Osteocyte (in vitro differentiated cells): Measurements from ENCODE around the gene ZNF705A. TPM values are rescaled to one million over a fixed set of nuclear protein-coding genes. Genes with fewer than 3 reads are reported as not detected.
"Not testable (repeated sequence)": the region's sequence is repeated elsewhere in the genome, so short reads cannot be mapped to it uniquely, and the experiment has no call there.

Source experiments
- DNase-seq: peaks from one replicate; pipeline ENCODE4 v3.0.0; 2021; ENCODE audit warnings: mixed read lengths; ENCODE audit not compliant: unreplicated experiment; ENCODE audit errors: extremely low spot score
- H3K27ac Mint-ChIP-seq: one replicate; pipeline ENCODE4 v1.8.0; 2021; ENCODE audit warnings: mild to moderate bottlenecking, mixed read lengths; ENCODE audit not compliant: unreplicated experiment
- H3K27me3 Mint-ChIP-seq: one replicate; pipeline ENCODE4 v1.8.0; 2021; ENCODE audit warnings: mixed read lengths; ENCODE audit not compliant: unreplicated experiment
- H3K36me3 Mint-ChIP-seq: one replicate; pipeline ENCODE4 v1.8.0; 2021; ENCODE audit warnings: mixed read lengths; ENCODE audit not compliant: unreplicated experiment
- H3K4me1 Mint-ChIP-seq: one replicate; pipeline ENCODE4 v1.8.0; 2021; ENCODE audit warnings: mixed read lengths; ENCODE audit not compliant: unreplicated experiment
- H3K4me3 Mint-ChIP-seq: one replicate; pipeline ENCODE4 v1.8.0; 2021; ENCODE audit warnings: mild to moderate bottlenecking, moderate library complexity, mixed read lengths; ENCODE audit not compliant: unreplicated experiment
- H3K9me3 Mint-ChIP-seq: one replicate; pipeline ENCODE4 v1.8.0; 2021; ENCODE audit warnings: mixed read lengths; ENCODE audit not compliant: unreplicated experiment
- long read RNA-seq: library from polyadenylated mRNA; unstranded; transcript quantifications from one replicate; pipeline ENCODE4 v2.0.0, GENCODE V29; 2021
- total RNA-seq: library from RNA; stranded (reverse); gene quantifications from 2 replicates; pipeline ENCODE4 v1.2.1, GENCODE V29; 2021
- TF ChIP-seq, protein P1 (sequence below): fragments of 200-600 bp; sonication (generic); IDR thresholded peaks from 2 replicates; pipeline ENCODE4 v1.5.0; 2021; ENCODE audit warnings: antibody characterized with exemption, mild to moderate bottlenecking, moderate library complexity

The ZNF705A gene
- total RNA-seq = not detected in 2 replicates
- long read RNA-seq = 0 reads

DNA sequence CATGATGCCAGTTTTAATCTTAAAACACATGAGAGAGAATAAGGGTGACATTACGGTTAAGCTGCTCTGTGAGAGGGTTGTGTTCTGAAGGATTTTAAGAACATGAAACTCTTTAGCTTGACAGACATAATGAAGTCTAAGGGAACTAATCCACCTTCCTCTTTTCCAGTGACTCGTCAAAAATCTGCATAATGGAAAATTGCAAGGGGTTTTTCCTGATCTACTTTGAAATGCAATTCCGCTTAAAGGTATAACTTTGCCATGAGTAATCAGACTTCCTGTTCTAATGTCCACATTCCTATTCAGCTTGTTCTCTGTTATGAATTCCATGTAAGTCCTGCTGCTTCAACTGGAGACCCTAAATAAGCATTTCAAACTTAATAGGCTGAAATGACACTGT, at the start of gene ZNF705A:
Gene ZNF705A, plus strand, starts transcription at position 171 of the 400 bp plus-strand sequence. CDS start 15,611 bp downstream, outside the sequence.
- DNase-seq = no peak
- H3K27ac Mint-ChIP-seq = peak within 1 kb of the TSS; percentile 80

DNA sequence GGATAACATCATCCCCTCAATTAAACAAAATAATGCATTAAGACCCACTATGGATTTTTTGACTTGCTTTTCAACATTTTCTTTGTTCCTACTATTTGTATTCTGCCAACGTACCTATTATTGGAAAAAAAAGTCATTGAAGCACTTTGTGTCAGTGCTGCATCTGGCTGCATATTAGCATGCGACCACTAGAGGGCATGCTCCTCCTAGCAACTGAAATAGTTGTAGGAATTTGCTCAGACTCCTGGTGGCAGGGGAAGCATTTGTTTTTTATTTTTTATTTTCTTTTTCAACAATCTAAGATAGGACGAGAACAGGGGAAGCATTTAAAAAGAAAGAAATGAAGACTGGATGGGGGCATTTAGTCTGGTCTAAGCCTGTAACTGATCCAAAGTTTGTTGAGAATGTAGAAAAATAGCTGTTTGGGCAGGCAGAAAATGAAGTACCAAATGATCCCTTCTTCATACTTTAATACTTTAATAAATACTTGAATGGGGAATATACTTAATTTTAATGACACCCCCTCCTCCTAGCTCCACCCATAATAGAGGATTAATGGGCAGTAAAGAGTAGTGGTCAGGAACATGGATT, 47.9 kb upstream of the ZNF705A start:
- H3K4me1 Mint-ChIP-seq = peaks cover 2% of the 10 kb centered on the region
- DNase-seq = peak; percentile 89
- H3K36me3 Mint-ChIP-seq = peaks cover 14% of the 10 kb centered on the region
- H3K9me3 Mint-ChIP-seq = peaks cover 4% of the 10 kb centered on the region
- H3K4me3 Mint-ChIP-seq = no peak overlapping the region
- H3K27me3 Mint-ChIP-seq = no peaks in the 10 kb centered on the region
- TF ChIP-seq, protein P1, sequence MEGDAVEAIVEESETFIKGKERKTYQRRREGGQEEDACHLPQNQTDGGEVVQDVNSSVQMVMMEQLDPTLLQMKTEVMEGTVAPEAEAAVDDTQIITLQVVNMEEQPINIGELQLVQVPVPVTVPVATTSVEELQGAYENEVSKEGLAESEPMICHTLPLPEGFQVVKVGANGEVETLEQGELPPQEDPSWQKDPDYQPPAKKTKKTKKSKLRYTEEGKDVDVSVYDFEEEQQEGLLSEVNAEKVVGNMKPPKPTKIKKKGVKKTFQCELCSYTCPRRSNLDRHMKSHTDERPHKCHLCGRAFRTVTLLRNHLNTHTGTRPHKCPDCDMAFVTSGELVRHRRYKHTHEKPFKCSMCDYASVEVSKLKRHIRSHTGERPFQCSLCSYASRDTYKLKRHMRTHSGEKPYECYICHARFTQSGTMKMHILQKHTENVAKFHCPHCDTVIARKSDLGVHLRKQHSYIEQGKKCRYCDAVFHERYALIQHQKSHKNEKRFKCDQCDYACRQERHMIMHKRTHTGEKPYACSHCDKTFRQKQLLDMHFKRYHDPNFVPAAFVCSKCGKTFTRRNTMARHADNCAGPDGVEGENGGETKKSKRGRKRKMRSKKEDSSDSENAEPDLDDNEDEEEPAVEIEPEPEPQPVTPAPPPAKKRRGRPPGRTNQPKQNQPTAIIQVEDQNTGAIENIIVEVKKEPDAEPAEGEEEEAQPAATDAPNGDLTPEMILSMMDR = peak; percentile 97
- H3K27ac Mint-ChIP-seq = no peak overlapping the region

More for the DNA sequence above, at the start of gene ZNF705A:
- peaks cover 3% of the 10 kb centered on the region for H3K9me3 Mint-ChIP-seq
- TF ChIP-seq, protein P1 = no peak
- H3K36me3 Mint-ChIP-seq = no peaks in the 10 kb centered on the region
- H3K4me3 Mint-ChIP-seq = no peak within 1 kb of the TSS
- no peaks in the 10 kb centered on the region for H3K27me3 Mint-ChIP-seq
- H3K4me1 Mint-ChIP-seq = peaks cover 28% of the 10 kb centered on the region

DNA sequence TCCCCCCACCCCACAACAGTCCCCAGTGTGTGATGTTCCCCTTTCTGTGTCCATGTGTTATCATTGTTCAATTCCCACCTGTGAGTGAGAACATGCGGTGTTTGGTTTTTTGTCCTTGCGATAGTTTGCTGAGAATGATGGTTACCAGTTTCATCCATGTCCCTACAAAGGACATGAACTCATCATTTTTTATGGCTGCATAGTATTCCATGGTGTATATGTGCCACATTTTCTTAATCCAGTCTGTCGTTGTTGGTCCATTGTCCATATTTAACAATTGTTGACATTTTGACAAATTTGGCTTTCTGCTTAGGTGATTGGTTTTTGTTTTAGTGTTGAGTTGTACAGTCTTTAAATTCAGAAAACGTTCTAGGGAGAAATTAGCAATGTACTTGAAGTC, 43.7 kb upstream of the ZNF705A start:
- not testable (repeated sequence) for H3K27me3 Mint-ChIP-seq, H3K4me3 Mint-ChIP-seq, DNase-seq, H3K9me3 Mint-ChIP-seq, H3K36me3 Mint-ChIP-seq, H3K4me1 Mint-ChIP-seq, H3K27ac Mint-ChIP-seq

DNA sequence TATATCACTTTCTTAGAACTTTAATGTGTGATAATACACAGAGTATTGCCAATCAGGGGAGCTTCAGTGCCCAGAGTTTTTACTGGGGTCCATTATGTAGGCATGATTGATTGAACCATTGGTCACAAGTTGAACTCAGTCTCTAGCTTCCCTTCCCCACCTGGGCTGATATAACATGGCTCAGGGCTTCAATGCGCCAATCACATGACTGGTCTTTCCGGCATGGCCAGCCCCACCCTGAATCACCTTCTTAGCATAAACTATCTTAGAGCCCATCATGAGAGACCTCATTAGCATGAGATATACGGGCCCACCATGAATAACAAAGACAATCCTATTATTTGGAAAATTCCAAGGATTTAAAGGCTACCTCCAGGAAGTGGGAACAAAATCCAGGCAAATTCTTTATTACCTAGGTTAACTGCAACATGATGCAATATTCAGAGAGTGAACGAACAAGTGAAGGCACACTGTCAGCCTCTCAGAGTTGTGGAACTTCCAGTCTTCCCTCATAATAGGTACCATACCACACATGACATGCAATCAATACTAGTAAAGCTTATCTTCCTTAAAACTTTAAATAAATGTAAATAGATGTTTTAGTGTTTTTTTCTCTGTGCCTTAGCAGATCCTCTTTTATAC, 36.6 kb upstream of the ZNF705A start:
- H3K36me3 Mint-ChIP-seq = peaks cover 13% of the 10 kb centered on the region
- H3K9me3 Mint-ChIP-seq = no peaks in the 10 kb centered on the region
- H3K4me3 Mint-ChIP-seq = no peak overlapping the region
- no peaks in the 10 kb centered on the region for H3K4me1 Mint-ChIP-seq
- DNase-seq = no peak
- TF ChIP-seq, protein P1 = no peak
- H3K27me3 Mint-ChIP-seq = no peaks in the 10 kb centered on the region
- no peak overlapping the region for H3K27ac Mint-ChIP-seq

DNA sequence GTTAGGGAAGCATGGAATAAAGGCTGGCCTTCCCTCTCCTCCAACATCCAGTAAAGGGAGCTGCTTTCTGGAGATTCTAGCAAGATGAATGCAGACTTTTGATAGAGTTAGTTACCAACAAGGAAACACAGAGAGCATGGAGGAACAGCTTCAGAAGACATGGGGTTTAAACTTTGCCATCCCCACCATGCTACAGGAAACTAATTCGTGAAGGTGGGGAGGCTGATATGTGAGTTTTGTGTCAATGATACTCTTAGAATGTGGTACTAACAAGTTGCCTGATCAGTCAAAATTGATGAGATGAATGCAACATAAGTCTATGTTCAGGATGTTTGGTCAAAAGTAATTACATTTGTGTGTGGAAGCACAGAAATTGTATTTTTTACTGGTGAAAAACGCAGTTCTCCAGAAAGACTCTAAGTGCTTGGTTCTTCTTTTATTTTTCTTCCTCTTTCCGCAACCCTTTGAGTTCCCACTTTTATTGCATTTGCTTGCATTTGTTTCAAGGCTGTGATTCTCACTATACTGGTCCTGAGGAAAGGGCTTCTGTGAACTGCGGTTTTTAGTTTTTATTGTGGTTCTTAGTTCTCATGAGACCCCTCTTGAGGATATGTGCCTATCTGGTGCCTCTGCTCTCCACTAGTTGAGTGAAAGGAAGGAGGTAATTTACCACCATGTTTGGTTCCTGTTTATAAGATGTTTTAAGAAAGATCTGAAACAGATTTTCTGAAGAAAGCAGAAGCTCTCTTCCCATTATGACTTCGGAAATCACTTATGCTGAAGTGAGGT, 33.5 kb upstream of the ZNF705A start, which contains the start of gene CLEC4A:
Gene CLEC4A, plus strand, starts transcription at position 494 of the 789 bp plus-strand sequence. Its CDS starts 262 bp downstream, at position 756.
- no peak within 1 kb of the TSS for H3K4me3 Mint-ChIP-seq
- H3K27ac Mint-ChIP-seq = no peak within 1 kb of the TSS
- no peaks in the 10 kb centered on the region for H3K27me3 Mint-ChIP-seq
- TF ChIP-seq, protein P1 = no peak
- no peaks in the 10 kb centered on the region for H3K4me1 Mint-ChIP-seq
- peaks cover 9% of the 10 kb centered on the region for H3K36me3 Mint-ChIP-seq
- H3K9me3 Mint-ChIP-seq = no peaks in the 10 kb centered on the region
- no peak for DNase-seq
